K562 (cell line): ENCODE data around the gene LRRC37A3. TPM values are rescaled to one million over a fixed set of nuclear protein-coding genes. Genes with fewer than 3 reads are reported as not detected.
"Not testable (repeated sequence)": the region's sequence is repeated elsewhere in the genome, so short reads cannot be mapped to it uniquely, and the experiment has no call there.

ENCODE experiments used
- ATAC-seq: fragments of 200-7000 bp; cut with Tn5 transposase; 3 replicates; pipeline ENCODE4 v1.9.1; 2020; ENCODE audit warnings: moderate library complexity
- BruUV-seq: library from RNA; stranded (reverse); fragments of 400-500 nt; replicated peaks from 2 replicates; lab custom pipeline; 2021; lab: Mats Ljungman, UMichigan
- CTCF ChIA-PET: fragments of 300-600 bp; formaldehyde crosslinking; extraction: SDS; loops from one replicate; lab custom pipeline; 2021; ENCODE audit warnings: low intra/inter-chr PET ratio; lab: Yijun Ruan, JAX
- POLR2A ChIA-PET: fragments of 300-600, 350-650 bp; sonication (Branson Sonifier 250); formaldehyde crosslinking; extraction: SDS; loops from one replicate; lab custom pipeline; 2021; ENCODE audit warnings: antibody characterized with exemption, inconsistent platforms; lab: Yijun Ruan, JAX
- DNase-seq, 4 experiments: peaks; one replicate each; pipeline versions ENCODE4 v3.0.0 to v3.0.0-alpha.2; 2011 to 2018; ENCODE audit warnings: low spot score in 3 of 4, mixed read lengths in 3 of 4; ENCODE audit errors: extremely low read depth in 1 of 4
- FAIRE-seq: peaks from 2 replicates; lab custom pipeline; 2011; peaks lifted over from hg19 to GRCh38; lab: Jason Lieb, UNC
- H2AFZ ChIP-seq: 2 replicates; pipeline ENCODE4 v1.6.0; 2011; ENCODE audit warnings: low read depth, low read length, control low read depth, inconsistent platforms
- H3K27ac ChIP-seq: fragments of 200-600 bp; 3 replicates; pipeline ENCODE4 v1.8.0; 2011; ENCODE audit warnings: low read depth, mild to moderate bottlenecking, control low read depth, inconsistent platforms, low read length, moderate library complexity, mixed read lengths; ENCODE audit errors: extremely low read depth
- H3K27me3 ChIP-seq, 2 experiments: fragments of 300-600 bp in 1 of 2; 2 replicates in 1 of 2; 3 replicates in 1 of 2; pipeline versions ENCODE4 v1.6.0 to v1.8.0; 2011; ENCODE audit warnings: inconsistent platforms in 2 of 2, low read length in 2 of 2, mild to moderate bottlenecking in 1 of 2, mixed read lengths in 1 of 2, moderate library complexity in 1 of 2; ENCODE audit not compliant: control insufficient read depth in 2 of 2, insufficient read depth in 2 of 2
- H3K36me3 ChIP-seq: fragments of 300-600 bp; 3 replicates; pipeline ENCODE4 v1.8.0; 2011; ENCODE audit warnings: mild to moderate bottlenecking, low read length, inconsistent platforms; ENCODE audit not compliant: control insufficient read depth, insufficient read depth
- H3K4me1 ChIP-seq, 2 experiments: fragments of 200-600 bp in 1 of 2; replicated peaks in 1 of 2; 2 replicates in 1 of 2; 3 replicates in 1 of 2; pipeline versions ENCODE4 v1.5.1 to v1.8.0; 2011; ENCODE audit warnings: inconsistent platforms in 2 of 2, low read length in 2 of 2, mild to moderate bottlenecking in 1 of 2, mixed read lengths in 1 of 2, moderate library complexity in 1 of 2; ENCODE audit not compliant: control insufficient read depth in 2 of 2, insufficient read depth in 2 of 2
- H3K4me2 ChIP-seq: 2 replicates; pipeline ENCODE4 v1.6.1; 2011; ENCODE audit warnings: low read length, control low read depth, inconsistent platforms, mixed read lengths; ENCODE audit not compliant: insufficient read depth
- H3K4me3 ChIP-seq: fragments of 200-600 bp; sonication (generic), shearing (Covaris generic); 2 replicates; pipeline ENCODE4 v1.5.1; 2016; ENCODE audit warnings: control low read depth, inconsistent platforms
- H3K79me2 ChIP-seq: fragments of 200-600 bp; 3 replicates; pipeline ENCODE4 v1.8.0; 2011; ENCODE audit warnings: low read length, inconsistent platforms; ENCODE audit not compliant: control insufficient read depth, insufficient read depth
- H3K9ac ChIP-seq, 2 experiments: 2 replicates each; pipeline versions ENCODE4 v1.6.0 to v1.6.1; 2011; ENCODE audit warnings: low read depth in 2 of 2, low read length in 2 of 2, control low read depth in 1 of 2, inconsistent platforms in 1 of 2, mild to moderate bottlenecking in 1 of 2, mixed read lengths in 1 of 2; ENCODE audit not compliant: insufficient read depth in 1 of 2
- H3K9me1 ChIP-seq: one replicate; pipeline ENCODE4 v1.6.0; 2011; ENCODE audit warnings: inconsistent platforms, mild to moderate bottlenecking, low read length, moderate library complexity; ENCODE audit not compliant: control insufficient read depth, insufficient read depth
- H3K9me3 ChIP-seq: replicated peaks from 2 replicates; pipeline ENCODE4 v1.5.1; 2011; ENCODE audit warnings: low read depth, low read length, inconsistent platforms; ENCODE audit not compliant: control insufficient read depth, insufficient read depth
- H4K20me1 ChIP-seq: replicated peaks from 2 replicates; pipeline ENCODE4 v1.6.1; 2011; ENCODE audit warnings: low read length, inconsistent platforms, mixed read lengths; ENCODE audit not compliant: control insufficient read depth, insufficient read depth
- C11orf30 ChIP-seq: fragments of 450-650 bp; IDR thresholded peaks from 2 replicates; pipeline ENCODE4 v1.6.1; 2016; ENCODE audit warnings: low read depth, mild to moderate bottlenecking
- CTCF ChIP-seq, 3 experiments: IDR thresholded peaks in 2 of 3; conservative IDR thresholded peaks in 1 of 3; 2 replicates each; pipeline ENCODE4 v1.5.1; 2011 to 2012; ENCODE audit warnings: low read length in 3 of 3, mild to moderate bottlenecking in 3 of 3, control low read depth in 2 of 3, improper control_type of control experiment in 1 of 3, inconsistent platforms in 1 of 3, low read depth in 1 of 3, mixed read lengths in 1 of 3, moderate library complexity in 1 of 3; ENCODE audit not compliant: insufficient read depth in 2 of 3
- MAFG ChIP-seq: fragments of 450-650 bp; conservative IDR thresholded peaks from 2 replicates; pipeline ENCODE4 v1.6.1; 2016; ENCODE audit warnings: missing genetic modification characterization, missing compliant biosample characterization
- NFE2 ChIP-seq: IDR thresholded peaks from 2 replicates; pipeline ENCODE4 v1.6.1; 2014; ENCODE audit warnings: antibody characterized with exemption, low read depth
- NR2C2 ChIP-seq, 2 experiments: fragments of 200-800 bp in 1 of 2; sonication (Bioruptor generic) in 1 of 2; sonication (generic) in 1 of 2; formaldehyde crosslinking in 1 of 2; IDR thresholded peaks; 2 replicates each; pipeline versions ENCODE4 v1.6.1 to v1.8.0; 2016 to 2022; ENCODE audit warnings: mild to moderate bottlenecking in 1 of 2, missing compliant biosample characterization in 1 of 2, missing genetic modification characterization in 1 of 2, missing genetic modification reagents in 1 of 2
- ZNF316 ChIP-seq: fragments of 450-650 bp; IDR thresholded peaks from 2 replicates; pipeline ENCODE4 v1.6.1; 2016
- WGBS: fragments of 100-300 bp; shearing (Covaris generic); methylation state at CpG from one replicate; pipeline ENCODE4 v1.1.6; 2016; ENCODE audit warnings: low coverage, mixed read lengths; ENCODE audit not compliant: insufficient coverage; ENCODE audit errors: missing lambda C conversion rate; 5-methylcytosine and 5-hydroxymethylcytosine counted together
- in situ Hi-C: fragments of 300-500 bp; cut with MboI; formaldehyde crosslinking; loops from 4 replicates; pipeline ENCODE4 v1.15.0; 2018; ENCODE audit warnings: inconsistent platforms, mixed read lengths
- intact Hi-C: fragments of 100-400 bp; cut with micrococcal nuclease; formaldehyde crosslinking; loops from 2 replicates; pipeline ENCODE4 v1.14.2; 2022
- polyA plus RNA-seq, 8 experiments: library from polyadenylated mRNA; depleted of rRNA in 4 of 8; stranded (reverse) in 5 of 8; unstranded in 3 of 8; fragments of >200 nt; fragmentation: Nextera tagmentation in 2 of 8; fragmentation: Illumina TruSeq in 1 of 8; extraction: Ambion mirVana in 2 of 8; extraction: Trizol in 1 of 8; gene quantifications; 2 replicates each; pipeline versions ENCODE4 v1.2.1 to v1.2.3, GENCODE V29; 2011 to 2014; ENCODE audit warnings: inconsistent platforms in 1 of 8, missing spikeins in 1 of 8
- total RNA-seq, 7 experiments: library from RNA; depleted of rRNA in 6 of 7; stranded (reverse); fragments of >200 nt in 6 of 7; fragmentation: Illumina TruSeq in 2 of 7; extraction: Trizol in 2 of 7; gene quantifications; 2 replicates each; pipeline versions ENCODE4 v1.2.1 to v1.2.3, GENCODE V29; 2011 to 2021; ENCODE audit warnings: low replicate concordance in 1 of 7

Gene LRRC37A3
- total and polyA plus RNA-seq, 9 of the 15 experiments (the other 6 are each of a cell fraction or from before 2014, with no cell fraction given): 0.14 to 5.9 (median 2.2) TPM

- peak; percentile 54 to 65 (median 64) for TF ChIP-seq CTCF (IDR thresholded peaks at IDR 0.05 in 2 of 3, conservative IDR thresholded peaks at IDR 0.05 in 1 of 3; ENCODE audit: insufficient read depth in 2 of 3, low read depth in 1 of 3, low read length in 3 of 3)
These were observed 71.5 kb downstream of the LRRC37A3 start (continued) for GRCh38 chr17:64847504-64848466.

DNA sequence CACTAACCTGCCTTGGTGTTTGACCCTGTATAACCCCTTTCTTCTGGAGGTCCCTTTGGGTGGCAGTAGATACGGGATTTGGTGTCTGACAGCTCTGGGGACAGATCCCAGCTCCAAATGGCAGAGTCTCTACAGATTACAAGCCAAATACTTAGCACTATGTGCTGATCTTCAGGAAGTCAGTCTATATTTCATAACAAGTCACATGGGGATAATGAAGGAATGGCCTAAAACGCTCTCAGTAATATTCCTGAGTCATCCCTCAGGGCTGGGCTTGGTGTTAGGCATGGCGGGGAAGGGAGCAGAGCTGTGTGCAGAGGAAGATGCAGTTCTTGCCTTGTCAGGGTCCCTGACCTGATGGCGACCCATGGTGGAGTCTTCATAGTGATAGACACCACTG lies 72.4 kb downstream of the LRRC37A3 start:
- peaks cover 0 to 16% of the 10 kb centered on the region in 2 experiments; a peak in 2 of 5 replicates for H3K4me1 ChIP-seq
- intact Hi-C loops: loop anchor here (5.0 kb wide), 1 partner anchor 90 kb away; no protein-coding TSS in a partner anchor

More for the DNA sequence above, 72.4 kb downstream of the LRRC37A3 start:
- ATAC-seq: peak; percentile 79
- H3K9me3 ChIP-seq; H3K79me2 ChIP-seq; H3K36me3 ChIP-seq; H2AFZ ChIP-seq; BruUV-seq; H3K27ac ChIP-seq; H3K9ac ChIP-seq; H4K20me1 ChIP-seq; CTCF ChIA-PET; H3K4me2 ChIP-seq; FAIRE-seq; in situ Hi-C loops; H3K27me3 ChIP-seq; H3K4me3 ChIP-seq; H3K9me1 ChIP-seq; TF ChIP-seq NR2C2 (CRISPR knock-in tag; IDR thresholded peaks at IDR 0.05): not testable (repeated sequence)
- POLR2A ChIA-PET: interaction anchor here (0.6 kb wide), 1 partner anchor 195 kb away, joined by 3 read pairs; no protein-coding TSS in a partner anchor
- TF ChIP-seq MAFG (tag): peak; percentile 62
- TF ChIP-seq NR2C2 (tag; IDR thresholded peaks at IDR 0.05): 0 out of 2 replicates have a peak, but pooled peaks have one; percentile 28
- peak; percentile 65 for TF ChIP-seq NFE2
- 0 out of 2 replicates have a peak, but pooled peaks have one; percentile 14 for TF ChIP-seq ZNF316
- TF ChIP-seq C11orf30: peak; percentile 29; the same call in 1 of the 2 replicates
- DNase-seq: peak in 1 of 4 experiments; percentile 29
- 56% methylated on average over 3 of the region's 4 CpGs for WGBS
